CD4-positive, alpha-beta T cell treated with Interleukin-10 for 1 hour (primary cell): Measurements from ENCODE around the gene UBR3.
"Not testable (repeated sequence)": the region's sequence is repeated elsewhere in the genome, so short reads cannot be mapped to it uniquely, and the experiment has no call there.

ENCODE experiments used
- DNase-seq: peaks from one replicate; pipeline ENCODE4 v3.0.0-alpha.2; 2020

The UBR3 gene

DNA sequence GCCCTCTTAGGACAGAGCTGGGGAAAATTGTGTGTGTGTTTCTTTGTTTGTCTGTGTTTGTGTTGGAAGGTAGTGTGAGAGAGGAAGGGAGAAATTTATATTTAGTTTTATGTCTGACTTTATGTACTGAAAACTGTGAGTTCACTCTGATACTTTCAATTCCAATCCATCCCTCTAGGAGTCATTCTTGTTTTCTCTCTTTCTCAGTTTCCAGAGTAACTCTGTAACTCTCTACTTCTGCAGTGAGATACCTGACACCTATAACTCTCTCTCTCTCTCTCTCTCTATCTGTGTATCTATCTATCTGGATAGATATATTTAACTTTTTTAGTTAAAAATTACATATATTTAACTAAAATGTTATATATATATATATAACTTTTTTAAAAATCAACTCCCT is 128.7 kb downstream of the UBR3 start:
- DNase-seq, result no peak

DNA sequence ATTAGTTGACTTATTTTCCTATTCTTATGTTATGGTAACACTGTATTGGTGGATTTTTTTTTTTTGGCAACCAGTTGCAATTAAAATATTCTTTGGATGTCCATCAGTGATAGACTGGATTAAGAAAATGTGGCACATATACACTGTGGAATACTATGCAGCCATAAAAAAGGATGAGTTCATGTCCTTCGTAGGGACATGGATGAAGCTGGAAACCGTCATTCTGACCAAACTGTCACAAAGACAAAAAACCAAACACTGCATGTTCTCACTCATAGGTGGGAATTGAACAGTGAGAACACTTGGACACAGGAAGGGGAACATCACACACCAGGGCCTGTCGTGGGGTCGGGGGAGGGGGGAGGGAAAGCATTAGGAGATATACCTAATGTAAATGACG is 130.0 kb downstream of the UBR3 start:
- DNase-seq, result not testable (repeated sequence)

DNA sequence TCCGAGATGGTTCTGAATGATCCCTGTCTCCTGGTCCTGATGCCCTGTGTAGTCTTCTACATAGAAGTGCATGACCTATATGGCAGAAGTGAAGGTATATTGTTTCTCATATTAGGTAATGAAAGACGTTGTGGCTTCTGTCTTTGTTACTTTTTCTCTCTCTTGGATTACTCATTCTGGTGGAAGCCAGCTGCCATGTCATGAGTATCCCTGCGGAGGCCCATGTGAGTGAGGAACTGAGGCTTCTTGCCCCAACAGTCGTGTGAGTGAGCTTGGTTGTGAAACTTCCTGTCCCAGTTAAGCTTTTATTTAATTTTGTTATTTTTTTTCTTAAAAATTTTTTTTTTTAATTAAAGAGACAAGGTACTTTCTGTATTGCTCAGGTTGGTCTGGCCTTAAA is 134.7 kb downstream of the UBR3 start:
- no peak for DNase-seq

DNA sequence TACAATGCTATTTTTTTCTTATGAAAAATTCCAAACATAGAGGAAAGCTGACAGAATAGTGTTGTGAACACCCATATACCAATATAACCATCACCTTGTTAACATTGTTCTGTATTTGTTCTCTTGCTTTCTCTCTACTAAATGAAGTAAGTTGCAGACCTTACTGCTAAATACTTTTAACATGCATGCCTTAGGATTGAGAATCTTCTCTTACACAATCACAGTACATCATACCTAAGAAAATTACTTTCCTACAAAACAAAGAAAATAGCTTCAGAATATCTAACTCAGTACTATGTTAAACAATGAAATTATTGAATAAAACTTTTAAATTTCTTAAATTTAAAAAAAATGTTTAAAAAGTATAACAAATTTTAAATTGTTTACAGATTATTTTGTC is 136.5 kb downstream of the UBR3 start:
- no peak for DNase-seq

DNA sequence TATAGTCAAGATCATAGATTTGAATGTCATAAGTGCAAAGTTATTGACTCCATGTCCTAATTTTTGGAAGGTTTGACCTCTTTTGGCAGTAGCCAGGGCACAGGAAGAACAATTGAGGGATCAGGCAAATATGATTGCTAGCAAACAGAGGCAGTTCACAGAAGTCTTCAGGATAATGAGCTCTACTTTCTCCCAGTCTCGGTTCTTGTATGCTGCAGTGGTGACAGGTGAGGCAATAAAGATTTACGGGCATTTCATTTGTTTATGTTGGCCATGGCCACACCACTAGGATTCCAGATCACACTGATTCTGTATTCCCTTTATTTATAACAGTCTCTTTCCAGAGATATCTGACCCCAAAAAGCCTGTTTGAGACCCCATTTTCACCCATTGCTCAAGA is 137.5 kb downstream of the UBR3 start:
- no peak for DNase-seq

DNA sequence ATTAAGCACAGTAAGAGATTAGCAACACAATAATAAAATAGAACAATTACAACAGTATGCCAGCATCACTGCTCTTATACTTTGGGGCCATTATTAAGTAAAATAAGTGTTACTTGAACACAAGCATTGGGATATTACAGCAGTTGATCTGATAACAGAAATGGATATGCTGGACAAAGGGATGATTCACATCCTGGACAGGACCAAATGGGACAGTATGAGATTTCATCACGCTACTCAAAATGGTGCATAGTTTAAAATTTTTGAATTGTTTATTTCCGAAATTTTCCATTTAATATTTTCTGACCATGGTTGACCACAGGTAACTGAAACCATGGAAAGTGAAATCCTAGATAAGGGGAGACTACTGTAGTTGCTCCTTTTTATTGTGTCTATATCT is 138.2 kb downstream of the UBR3 start:
- DNase-seq, result no peak

DNA sequence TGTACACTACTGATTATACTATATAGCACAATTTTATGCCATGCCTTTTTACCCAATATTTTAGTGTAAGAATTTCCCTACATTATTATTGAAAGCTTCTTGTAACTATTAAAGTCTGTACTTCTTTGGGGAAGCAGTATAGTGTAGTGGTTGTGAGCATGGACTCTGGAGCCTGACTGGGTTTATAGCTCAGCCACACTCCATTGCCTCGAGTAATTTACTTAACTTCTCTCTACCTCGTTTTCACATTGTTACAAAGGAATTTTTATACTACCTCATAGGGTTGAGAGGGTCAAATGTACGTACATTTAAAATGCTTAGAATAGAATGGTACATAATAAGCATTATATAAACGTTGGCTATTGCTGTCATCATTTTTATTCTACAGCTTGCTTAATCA is 139.2 kb downstream of the UBR3 start:
- no peak for DNase-seq

DNA sequence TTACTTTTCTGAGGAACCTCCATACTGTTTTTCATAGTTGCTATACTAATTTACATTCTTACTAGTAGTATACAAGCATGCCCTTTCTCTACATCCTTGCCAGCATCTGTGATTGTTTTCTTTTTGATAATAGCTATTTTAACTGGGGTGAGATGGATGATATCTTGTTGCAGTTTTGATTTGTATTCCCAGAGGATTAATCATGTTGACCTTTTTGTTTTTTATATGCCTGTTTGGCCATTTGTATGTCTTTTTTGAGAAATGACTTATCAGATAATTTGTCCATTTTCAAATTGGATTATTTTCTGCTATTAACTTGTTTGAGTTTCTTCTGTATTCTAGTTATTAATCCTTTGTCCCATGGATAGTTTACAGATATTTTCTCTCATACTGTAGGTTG is 141.5 kb downstream of the UBR3 start:
- DNase-seq, result no peak

DNA sequence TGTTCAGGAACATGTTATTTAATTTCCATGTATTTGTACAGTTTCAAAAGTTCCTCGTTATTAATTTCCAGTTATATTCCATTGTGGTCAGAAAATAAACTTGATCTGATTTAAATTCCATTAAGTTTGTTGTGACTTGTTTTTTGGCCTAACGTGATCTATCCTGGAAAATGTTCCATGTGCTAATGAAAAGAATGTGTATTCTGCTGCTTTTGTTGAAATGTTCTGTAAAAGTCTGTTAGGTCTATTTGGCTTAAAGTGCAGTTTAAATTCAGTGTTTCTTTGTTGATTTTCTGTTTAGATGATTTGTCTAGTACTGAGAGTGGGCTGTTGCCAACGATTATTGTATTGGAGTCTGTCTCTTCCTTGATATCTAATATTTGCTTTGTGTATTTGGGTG is 148.0 kb downstream of the UBR3 start:
- DNase-seq, result no peak

DNA sequence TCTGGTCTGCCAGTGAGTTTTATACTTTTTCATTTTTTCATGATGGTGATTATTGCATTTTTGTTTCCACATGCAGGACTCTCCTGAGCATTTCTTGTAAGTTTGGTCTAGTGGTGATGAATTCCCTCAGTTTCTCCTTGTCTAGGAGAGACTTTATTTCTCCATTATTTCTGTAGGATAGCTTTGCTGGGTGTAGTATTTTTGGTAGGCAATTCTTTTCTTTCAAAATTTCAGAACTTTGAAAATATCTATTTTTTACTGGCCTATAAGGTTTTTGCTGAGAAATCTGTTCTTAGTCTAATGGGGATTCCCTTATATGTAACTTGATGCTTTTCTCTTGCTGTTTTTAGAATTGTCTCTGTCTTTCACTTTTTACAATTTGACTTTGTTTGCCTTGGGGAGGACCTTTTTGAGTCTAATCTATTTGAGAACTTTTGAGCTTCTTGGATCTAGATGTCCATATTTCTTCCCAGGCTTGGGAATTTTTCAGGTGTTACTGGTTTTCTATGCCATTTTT is 149.1 kb downstream of the UBR3 start:
- no peak for DNase-seq

DNA sequence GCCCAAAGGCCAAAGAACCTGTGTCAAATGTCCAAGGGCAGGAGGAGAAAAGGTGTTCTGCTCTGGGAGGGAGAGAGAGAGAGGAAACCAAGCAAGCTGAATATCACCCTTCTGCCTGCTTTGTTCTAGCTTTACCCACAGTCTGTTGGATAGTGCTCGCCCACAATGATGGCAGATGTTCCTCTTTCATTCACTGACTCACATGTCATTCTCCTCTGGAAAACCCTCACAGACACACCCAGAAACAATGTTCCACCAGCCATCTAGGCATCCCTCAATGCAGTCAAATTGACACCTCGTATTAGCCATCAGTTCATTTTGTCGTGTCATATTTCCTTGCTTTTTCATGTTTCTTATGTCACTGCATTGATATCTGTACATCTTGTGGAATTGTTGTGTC is 150.3 kb downstream of the UBR3 start:
- no peak for DNase-seq

DNA sequence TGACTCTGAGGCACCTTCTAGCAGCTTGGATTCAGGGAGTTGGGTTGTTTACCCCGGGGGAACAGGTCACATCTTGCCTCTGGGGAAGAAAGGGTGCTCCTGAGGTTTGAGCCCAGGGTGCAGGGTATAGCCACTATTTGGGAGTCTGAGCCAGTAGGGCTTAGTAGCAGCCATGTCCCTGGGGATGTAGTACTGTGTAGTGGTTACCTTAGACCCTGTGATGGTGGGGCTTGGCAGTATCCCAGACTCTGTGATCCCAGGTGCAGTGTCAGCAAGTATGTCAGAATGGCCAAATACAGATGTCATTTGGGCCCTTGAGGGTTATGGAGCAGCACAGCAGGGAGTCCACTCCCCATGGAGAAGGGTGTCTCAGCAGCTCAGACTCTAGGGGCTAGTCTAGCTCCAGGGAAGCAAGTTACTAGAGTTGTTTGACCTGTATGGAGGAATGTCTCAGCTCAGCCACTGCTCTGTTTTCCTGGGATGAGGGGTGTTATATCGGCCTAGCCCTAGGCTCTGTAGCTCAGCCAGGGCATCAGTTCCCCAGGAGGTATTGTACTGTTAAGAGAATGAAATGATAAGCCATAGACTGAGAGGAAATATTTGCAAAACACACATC is 151.3 kb downstream of the UBR3 start:
- no peak for DNase-seq

DNA sequence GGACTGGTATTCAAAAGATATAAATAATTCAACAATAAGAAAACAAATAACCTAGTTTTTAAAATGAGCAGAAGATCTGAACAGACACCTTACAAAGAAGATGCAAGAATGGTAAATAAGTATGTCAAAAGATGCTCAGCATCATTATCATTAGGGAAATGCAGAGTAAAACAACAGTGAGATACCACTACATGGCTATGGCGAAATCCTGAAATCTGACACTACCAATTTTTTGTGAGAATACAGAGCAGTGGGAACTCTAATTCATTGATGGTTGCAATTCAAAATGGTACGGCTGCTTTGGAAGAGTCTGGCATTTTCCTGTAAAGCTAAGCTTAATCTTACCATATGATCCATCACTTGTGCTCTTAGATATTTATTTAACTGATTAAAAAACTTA is 151.8 kb downstream of the UBR3 start:
- DNase-seq, result no peak

DNA sequence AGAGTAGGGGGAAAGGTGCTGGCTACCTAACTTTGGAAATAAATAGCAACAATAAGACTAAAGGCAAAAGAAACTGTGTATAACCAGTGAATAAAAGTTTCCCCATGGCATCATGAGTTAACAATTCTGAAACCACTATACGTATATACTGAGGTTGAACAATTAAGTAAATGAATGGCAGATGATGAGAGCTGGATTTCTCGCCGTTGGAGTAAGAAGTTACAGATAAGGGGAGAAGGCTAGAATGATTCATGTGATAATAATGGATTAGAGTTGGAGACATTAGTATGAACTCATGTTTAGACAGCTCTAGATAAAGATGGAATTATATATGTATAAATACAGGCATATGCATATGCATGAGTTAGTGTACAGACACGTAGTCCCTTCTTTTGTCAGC is 152.7 kb downstream of the UBR3 start:
- no peak for DNase-seq

DNA sequence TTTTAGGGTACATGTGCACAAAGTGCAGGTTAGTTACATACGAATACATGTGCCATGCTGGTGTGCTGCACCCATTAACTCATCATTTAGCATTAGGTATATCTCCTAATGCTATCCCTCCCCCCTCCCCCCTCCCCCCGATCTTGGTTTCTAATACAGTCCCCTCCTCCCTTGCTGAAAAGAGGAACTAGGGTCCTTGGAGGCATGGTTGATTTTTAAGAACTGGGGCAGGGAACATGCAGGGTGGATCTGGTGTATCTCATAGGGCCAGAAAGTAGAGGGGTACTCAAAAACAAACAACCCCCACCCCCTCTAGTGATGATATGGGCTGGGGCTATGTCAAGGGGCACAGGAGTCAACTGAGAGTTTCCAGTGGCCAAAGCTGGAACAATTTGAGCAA is 153.4 kb downstream of the UBR3 start:
- DNase-seq, result no peak

DNA sequence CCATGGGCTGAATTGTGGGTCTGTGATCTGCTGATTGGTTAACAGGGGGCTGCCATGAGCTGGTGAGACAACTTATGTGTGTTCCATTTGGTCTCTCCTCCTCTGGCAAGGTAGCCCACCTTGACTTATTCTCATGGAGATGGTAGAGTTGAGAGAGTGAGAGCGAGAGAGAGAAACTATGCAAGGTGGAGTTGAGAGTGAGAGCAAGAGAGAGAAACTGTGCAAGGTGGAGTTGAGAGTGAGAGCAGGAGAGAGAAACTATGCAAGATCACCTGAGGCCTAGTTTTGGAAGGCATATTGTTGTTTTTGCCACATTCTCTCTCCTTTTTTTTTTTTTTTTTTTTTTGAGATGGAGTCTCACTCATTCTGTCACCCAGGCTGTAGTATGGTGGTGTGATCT is 155.7 kb downstream of the UBR3 start:
- DNase-seq, result no peak

DNA sequence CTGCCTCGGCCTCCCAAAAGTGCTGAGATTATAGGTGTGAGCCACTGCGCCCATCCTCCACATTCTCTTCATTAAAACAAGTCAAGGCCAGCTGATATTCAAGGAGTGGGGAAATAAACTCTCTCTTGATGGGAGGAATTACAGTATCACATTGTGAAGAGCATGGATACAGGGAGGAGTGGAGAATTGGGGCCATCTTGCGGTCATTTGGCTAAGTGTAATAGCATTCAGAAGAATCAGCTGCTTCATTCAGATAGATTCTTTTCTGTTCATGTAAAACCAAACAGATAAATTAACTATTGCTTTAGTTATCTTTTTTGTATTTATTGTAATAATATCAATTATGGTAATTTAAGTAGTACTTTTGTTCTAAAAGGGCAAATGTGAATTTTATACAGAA is 156.3 kb downstream of the UBR3 start:
- no peak for DNase-seq

DNA sequence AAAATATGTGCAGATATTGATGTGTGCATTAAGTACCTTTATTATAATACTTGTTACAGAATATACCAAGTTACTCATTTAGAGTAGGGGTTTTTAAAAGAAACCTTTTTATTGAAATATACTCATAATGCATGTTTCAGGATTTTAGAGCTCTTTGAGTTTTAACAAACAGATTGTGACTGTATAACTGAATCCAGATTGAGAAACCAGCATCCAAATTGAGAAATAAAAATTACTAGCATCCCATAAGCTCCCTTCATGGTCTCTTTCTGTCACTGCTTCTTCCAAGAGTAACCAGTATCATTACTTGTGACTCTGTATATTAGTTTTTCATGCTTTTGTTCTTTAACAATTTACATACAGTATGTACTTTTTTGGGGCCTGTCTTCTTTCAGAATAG is 156.9 kb downstream of the UBR3 start:
- DNase-seq, result no peak

DNA sequence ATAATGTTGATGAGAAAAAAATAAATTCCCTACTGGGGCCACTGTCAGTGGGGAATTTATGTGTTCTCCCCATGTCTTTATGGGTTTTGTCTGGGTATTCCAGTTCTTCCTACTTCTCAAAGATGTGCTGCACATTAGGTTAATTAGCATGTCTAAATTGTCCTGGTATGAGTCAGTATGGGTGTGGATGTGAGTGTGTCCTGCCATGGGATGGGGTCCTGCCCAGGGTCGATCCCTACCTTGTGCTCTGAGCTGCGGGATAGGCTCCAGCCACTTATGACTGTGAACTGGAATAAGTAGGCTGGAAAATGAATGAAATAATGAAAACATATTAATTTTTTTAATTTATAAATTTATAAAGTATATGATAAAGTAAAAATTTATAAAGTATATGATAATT is 167.5 kb downstream of the UBR3 start:
- no peak for DNase-seq

DNA sequence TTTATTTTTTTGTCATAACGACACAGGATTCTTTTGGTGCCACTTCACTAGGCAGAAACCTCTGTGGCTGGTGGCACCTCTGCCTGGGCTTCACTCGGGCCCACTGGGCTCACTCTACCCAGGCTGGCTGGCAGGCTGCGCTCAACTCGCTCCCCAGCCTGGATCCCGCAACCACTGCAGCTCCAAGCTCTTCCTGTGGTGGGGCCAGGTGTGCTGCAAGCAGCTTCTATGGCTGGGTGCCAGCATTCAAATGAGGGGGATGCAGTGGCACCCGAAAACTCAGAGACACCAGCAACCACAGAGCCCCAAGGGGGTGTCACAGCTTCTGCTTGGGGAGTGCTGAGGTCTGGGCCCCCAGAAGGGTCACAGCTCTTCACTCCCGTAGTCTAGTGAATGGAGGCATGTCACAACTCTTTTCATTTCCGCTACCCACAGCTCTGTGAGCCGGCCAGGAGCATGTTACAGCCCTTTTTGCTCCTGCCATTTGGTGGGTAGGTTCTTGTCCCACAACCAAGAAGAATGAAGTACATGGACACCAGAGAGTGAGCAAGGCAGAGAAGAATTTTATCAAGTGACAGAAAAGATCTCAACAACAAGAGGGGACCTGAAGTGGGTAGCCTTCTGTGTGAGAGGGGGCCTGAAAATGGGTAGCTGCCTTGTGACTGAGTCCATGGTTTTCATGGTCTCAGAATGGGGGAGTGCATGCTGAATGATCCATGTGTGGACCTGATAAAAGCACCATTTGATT is 170.1 kb downstream of the UBR3 start:
- no peak for DNase-seq

DNA sequence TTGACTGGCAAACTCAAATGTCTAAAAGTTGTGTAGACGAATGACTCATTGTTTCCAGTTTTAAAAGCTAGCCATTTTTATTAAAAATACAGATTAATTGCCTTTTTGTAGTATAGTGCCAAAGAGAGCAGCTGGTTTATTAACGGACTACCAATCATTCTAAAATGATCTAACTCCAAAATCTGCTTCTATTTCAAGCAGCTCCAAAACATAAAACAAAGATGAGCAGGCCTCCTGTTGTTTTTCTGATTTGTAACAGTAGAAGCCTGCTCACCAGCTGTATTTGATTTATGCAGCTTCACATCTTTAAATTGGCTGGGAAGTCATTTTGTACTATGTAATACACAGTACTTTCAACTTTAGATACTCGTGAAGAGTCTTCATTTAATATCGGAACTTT is 171.8 kb downstream of the UBR3 start:
- no peak for DNase-seq

DNA sequence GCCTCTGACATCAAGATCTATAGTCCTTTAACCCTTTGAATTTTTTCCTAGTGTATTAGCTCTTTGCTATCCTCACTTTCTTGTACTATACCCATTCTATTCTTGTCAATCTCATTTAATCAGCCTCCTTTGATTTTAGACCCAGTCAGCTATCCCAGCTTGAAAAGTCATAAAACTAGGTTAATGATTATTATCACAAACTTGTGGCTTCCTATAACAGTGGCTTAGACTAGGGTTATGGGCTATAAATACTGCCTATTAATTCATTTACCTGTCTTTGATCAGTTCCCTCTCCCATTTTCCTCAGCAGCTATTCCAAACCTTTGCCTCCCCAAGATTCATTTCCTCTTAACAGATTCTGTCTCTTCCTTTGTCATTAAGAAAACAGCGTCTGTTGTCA is 174.8 kb downstream of the UBR3 start:
- DNase-seq, result no peak

DNA sequence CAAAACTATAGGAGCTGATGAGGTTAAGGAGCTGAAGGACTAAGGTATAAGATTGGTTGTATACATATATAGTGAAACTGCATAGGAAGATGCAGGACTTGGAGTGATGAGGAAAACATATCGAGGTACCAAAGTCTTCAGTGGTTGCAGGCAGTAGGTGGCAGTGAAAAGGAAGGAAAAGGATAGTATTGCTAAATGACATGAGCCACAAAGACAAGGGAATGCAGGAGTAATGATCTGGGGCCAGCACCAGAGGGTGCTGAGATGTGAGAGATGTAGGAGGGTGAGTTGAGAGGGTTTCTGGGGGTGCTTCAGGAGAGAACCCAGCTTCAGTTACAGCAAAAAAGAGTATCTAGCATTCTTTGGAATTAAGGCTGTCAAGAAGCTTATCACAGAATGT is 178.4 kb downstream of the UBR3 start:
- DNase-seq, result no peak

DNA sequence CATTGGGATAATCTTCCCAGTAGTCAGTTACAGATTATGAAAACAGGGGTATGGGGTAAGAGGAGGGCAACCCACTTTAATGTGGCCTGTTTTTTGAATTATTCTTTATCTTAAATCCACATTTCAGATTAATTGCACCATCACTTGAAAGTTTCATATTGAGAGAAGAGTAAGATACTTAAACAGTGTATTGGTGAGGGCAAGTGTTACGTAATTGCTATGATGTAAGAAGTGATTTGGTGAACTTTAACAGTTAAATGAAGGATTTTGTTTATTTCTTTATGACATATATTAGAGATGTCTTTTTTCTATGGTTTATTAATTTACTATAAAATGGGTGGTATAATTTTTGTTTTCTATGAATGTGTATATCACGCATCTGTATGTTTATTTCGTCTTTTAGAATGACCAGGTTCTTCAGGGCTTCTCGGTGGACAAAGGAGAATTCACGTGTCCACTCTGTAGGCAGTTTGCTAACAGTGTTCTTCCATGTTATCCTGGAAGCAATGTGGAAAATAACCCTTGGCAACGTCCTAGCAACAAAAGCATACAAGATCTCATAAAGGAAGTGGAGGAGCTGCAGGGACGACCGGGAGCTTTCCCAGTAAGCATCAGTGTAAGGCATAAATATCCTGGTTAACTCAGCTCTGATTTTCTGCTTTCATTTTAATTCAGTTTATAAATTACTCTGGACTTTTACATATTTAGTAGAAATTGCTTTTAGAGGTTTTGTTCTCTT is 179.5 kb downstream of the UBR3 start:
- no peak for DNase-seq
